HEK293T (cell line): ENCODE results near the gene PCDHGC5.

Experiments
- CTCF ChIA-PET: fragments of 350-600 bp; formaldehyde crosslinking; extraction: SDS; loops from one replicate; lab custom pipeline; 2021; ENCODE audit warnings: antibody characterized with exemption, inconsistent platforms; lab: Yijun Ruan, JAX
- POLR2A ChIA-PET: fragments of 350-600 bp; formaldehyde crosslinking; extraction: SDS; loops from one replicate; lab custom pipeline; 2020; ENCODE audit warnings: antibody characterized with exemption, inconsistent platforms; lab: Yijun Ruan, JAX
- DNase-seq: peaks from one replicate; pipeline ENCODE4 v3.0.0; 2012; ENCODE audit warnings: mixed read lengths; ENCODE audit errors: extremely low spot score
- ARNT ChIP-seq: fragments of 450-650 bp; IDR thresholded peaks from 2 replicates; pipeline ENCODE4 v1.6.1; 2017; ENCODE audit warnings: mild to moderate bottlenecking
- BHLHE40 ChIP-seq: fragments of 450-650 bp; IDR thresholded peaks from 2 replicates; pipeline ENCODE4 v1.6.1; 2016; ENCODE audit warnings: mild to moderate bottlenecking, moderate library complexity, borderline replicate concordance
- CTBP1 ChIP-seq: fragments of 450-650 bp; IDR thresholded peaks from 2 replicates; pipeline ENCODE4 v1.6.1; 2016; ENCODE audit warnings: borderline replicate concordance
- ELF4 ChIP-seq: fragments of 450-650 bp; IDR thresholded peaks from 2 replicates; pipeline ENCODE4 v1.6.1; 2017; ENCODE audit warnings: antibody characterized with exemption
- FOXA1 ChIP-seq: fragments of 450-650 bp; IDR thresholded peaks from 2 replicates; pipeline ENCODE4 v1.6.1; 2016; ENCODE audit warnings: mild to moderate bottlenecking
- FOXK2 ChIP-seq: fragments of 450-650 bp; IDR thresholded peaks from 2 replicates; pipeline ENCODE4 v1.6.1; 2016; ENCODE audit warnings: mild to moderate bottlenecking
- FOXM1 ChIP-seq: fragments of 450-650 bp; IDR thresholded peaks from 2 replicates; pipeline ENCODE4 v1.6.1; 2017; ENCODE audit warnings: mild to moderate bottlenecking, borderline replicate concordance
- HDGF ChIP-seq: fragments of 450-650 bp; IDR thresholded peaks from 2 replicates; pipeline ENCODE4 v1.6.1; 2017; ENCODE audit warnings: antibody characterized with exemption, borderline replicate concordance
- L3MBTL2 ChIP-seq: fragments of 450-650 bp; conservative IDR thresholded peaks from 2 replicates; pipeline ENCODE4 v1.6.1; 2016; ENCODE audit warnings: mild to moderate bottlenecking
- LEF1 ChIP-seq: fragments of 450-650 bp; IDR thresholded peaks from 2 replicates; pipeline ENCODE4 v1.6.1; 2017; ENCODE audit warnings: mild to moderate bottlenecking, borderline replicate concordance
- NFRKB ChIP-seq: fragments of 450-650 bp; IDR thresholded peaks from 2 replicates; pipeline ENCODE4 v1.6.1; 2016; ENCODE audit warnings: mild to moderate bottlenecking, moderate library complexity
- SP1 ChIP-seq: fragments of 450-650 bp; IDR thresholded peaks from 2 replicates; pipeline ENCODE4 v1.6.1; 2017
- SUZ12 ChIP-seq: fragments of 450-650 bp; IDR thresholded peaks from 2 replicates; pipeline ENCODE4 v1.6.1; 2016; ENCODE audit warnings: mild to moderate bottlenecking
- TARDBP ChIP-seq: fragments of 450-650 bp; IDR thresholded peaks from 2 replicates; pipeline ENCODE4 v1.6.1; 2016
- ZNF384 ChIP-seq: fragments of 450-650 bp; IDR thresholded peaks from 2 replicates; pipeline ENCODE4 v1.6.1; 2016
- TF ChIP-seq, protein P1 (sequence below): fragments of 450-650 bp; IDR thresholded peaks from 2 replicates; pipeline ENCODE4 v1.6.1; 2016

PCDHGC5 gene

DNA sequence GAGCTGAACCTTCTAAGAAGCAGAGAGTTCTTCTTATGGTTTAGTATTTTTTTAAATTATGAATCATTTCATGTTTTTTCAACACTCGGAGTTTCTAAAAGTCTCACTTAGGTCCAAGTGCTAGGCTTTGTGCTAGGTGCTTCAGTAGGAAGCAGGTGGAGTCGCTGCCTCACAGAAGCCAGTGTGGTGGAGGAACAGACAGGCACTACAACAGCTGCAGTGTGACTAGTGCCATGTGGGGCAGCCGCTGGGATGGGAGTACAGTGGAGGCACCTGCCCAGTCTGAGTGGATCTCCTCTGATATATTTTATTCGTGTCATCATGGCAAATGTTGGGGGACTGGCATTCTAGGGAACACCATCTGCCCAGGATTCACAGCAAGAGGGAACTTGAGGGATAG is 15.3 kb downstream of the PCDHGC5 start:
- CTCF ChIA-PET = no interaction called here

GRCh38 chr5:141506381-141507155 is 17.7 kb downstream of the PCDHGC5 start:
- TF ChIP-seq ELF4 = no peak
- TF ChIP-seq L3MBTL2 = no peak
- no peak for TF ChIP-seq CTBP1
- no peak for TF ChIP-seq SP1
- TF ChIP-seq LEF1 = no peak
- TF ChIP-seq HDGF = no peak
- no peak for TF ChIP-seq FOXM1
- no peak for TF ChIP-seq FOXA1
- no peak for TF ChIP-seq TARDBP
- TF ChIP-seq, protein P1, sequence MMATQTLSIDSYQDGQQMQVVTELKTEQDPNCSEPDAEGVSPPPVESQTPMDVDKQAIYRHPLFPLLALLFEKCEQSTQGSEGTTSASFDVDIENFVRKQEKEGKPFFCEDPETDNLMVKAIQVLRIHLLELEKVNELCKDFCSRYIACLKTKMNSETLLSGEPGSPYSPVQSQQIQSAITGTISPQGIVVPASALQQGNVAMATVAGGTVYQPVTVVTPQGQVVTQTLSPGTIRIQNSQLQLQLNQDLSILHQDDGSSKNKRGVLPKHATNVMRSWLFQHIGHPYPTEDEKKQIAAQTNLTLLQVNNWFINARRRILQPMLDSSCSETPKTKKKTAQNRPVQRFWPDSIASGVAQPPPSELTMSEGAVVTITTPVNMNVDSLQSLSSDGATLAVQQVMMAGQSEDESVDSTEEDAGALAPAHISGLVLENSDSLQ = no peak
- TF ChIP-seq NFRKB = no peak
- no peak for TF ChIP-seq BHLHE40
- no peak for TF ChIP-seq ARNT
- no peak for TF ChIP-seq FOXK2
- TF ChIP-seq SUZ12 = no peak
- TF ChIP-seq ZNF384 = no peak
- DNase-seq = no peak
- ChIA-PET POLR2A (no interaction called here), CTCF (interaction anchor here (0.6 to 1.8 kb wide), 5 partner anchors 12 to 283 kb away, joined by 3 to 5 read pairs (median 4); partner anchors contain the start of genes PCDHB14 and PCDHGC3)

More for the DNA sequence above, 15.3 kb downstream of the PCDHGC5 start:
- no peak for DNase-seq
- TF ChIP-seq TARDBP (no peak), BHLHE40 (no peak), ELF4 (no peak), L3MBTL2 (no peak), FOXA1 (no peak)
- TF ChIP-seq, protein P1 = no peak
- POLR2A ChIA-PET = no interaction called here

- POLR2A ChIA-PET = interaction anchor here (0.7 kb wide), 1 partner anchor 187 kb away, joined by 3 read pairs; the partner anchor contains the start of gene TAF7
- TF ChIP-seq TARDBP (no peak), BHLHE40 (no peak), NFRKB (no peak), ZNF384 (no peak), FOXM1 (no peak), HDGF (no peak), FOXA1 (no peak), FOXK2 (no peak), ELF4 (no peak), CTBP1 (no peak), SP1 (no peak), LEF1 (no peak), SUZ12 (no peak), ARNT (no peak)
- TF ChIP-seq, protein P1 = no peak
- CTCF ChIA-PET = interaction anchor here (0.6 to 1.8 kb wide), 7 partner anchors 11 to 284 kb away, joined by 3 to 5 read pairs (median 3); partner anchors contain the start of genes PCDHB14 and PCDHGC3
- DNase-seq = no peak
Observed at GRCh38 chr5:141507387-141508091, 18.7 kb downstream of the PCDHGC5 start.

GRCh38 chr5:141508440-141508797 is 19.5 kb downstream of the PCDHGC5 start:
- no peak for DNase-seq
- TF ChIP-seq ZNF384 (no peak), FOXK2 (no peak), FOXA1 (no peak), FOXM1 (no peak), SUZ12 (no peak), LEF1 (no peak), L3MBTL2 (no peak), CTBP1 (no peak), TARDBP (no peak)
- TF ChIP-seq, protein P1 = no peak
- ChIA-PET POLR2A (interaction anchor here (0.7 kb wide), 1 partner anchor 188 kb away, joined by 3 read pairs; the partner anchor contains the start of gene TAF7), CTCF (interaction anchor here (0.8 to 1.8 kb wide), 4 partner anchors 13 to 87 kb away, joined by 3 to 4 read pairs (median 3); partner anchors contain the start of genes PCDHGA11 and PCDHGC3)
